Measurements from ENCODE around the gene TMEM50A.

- TF ChIP-seq POLR2AphosphoS5 (IDR thresholded peaks at IDR 0.05; ENCODE audit: low read depth, low read length) = no peak
- TF ChIP-seq EP300 (IDR thresholded peaks at IDR 0.05; ENCODE audit: low read depth in 2 of 2, low read length in 2 of 2) = no peak
- no peak for TF ChIP-seq EP300 (CRISPR knock-in tag; IDR thresholded peaks at IDR 0.05; ENCODE audit: borderline replicate concordance)
- TF ChIP-seq ESRRA (CRISPR knock-in tag; IDR thresholded peaks at IDR 0.05; ENCODE audit: low read depth) = no peak
- no peak for TF ChIP-seq MXD4 (CRISPR knock-in tag; IDR thresholded peaks at IDR 0.05)
- TF ChIP-seq TRIM24 (CRISPR knock-in tag; IDR thresholded peaks at IDR 0.05) = no peak
- no peak for TF ChIP-seq PHF8 (CRISPR knock-in tag; IDR thresholded peaks at IDR 0.05)
- TF ChIP-seq HDAC2 (CRISPR knock-in tag; IDR thresholded peaks at IDR 0.05) = no peak
- TF ChIP-seq SOX6 (IDR thresholded peaks at IDR 0.05) = no peak
- no peak for TF ChIP-seq SOX6 (CRISPR knock-in tag; IDR thresholded peaks at IDR 0.05)
- TF ChIP-seq TBP (CRISPR knock-in tag; IDR thresholded peaks at IDR 0.05) = no peak
- no peak for TF ChIP-seq ZNF850 (CRISPR knock-in tag; conservative IDR thresholded peaks at IDR 0.05)
- no peak for TF ChIP-seq CHD4 (IDR thresholded peaks at IDR 0.05; ENCODE audit: borderline replicate concordance, low read length)
- TF ChIP-seq ZHX1 (CRISPR knock-in tag; IDR thresholded peaks at IDR 0.05; ENCODE audit: low read depth) = no peak
- no peak for TF ChIP-seq HNRNPUL1 (IDR thresholded peaks at IDR 0.05; ENCODE audit: low read depth, low read length)
Observed at GRCh38 chr1:25342846-25343245, 4.7 kb downstream of the TMEM50A start.
